ENCODE measurements around the gene SMIM31.

Gene SMIM31

GRCh38 chr4:164731827-164732474 lies 22.0 kb upstream of the SMIM31 start:
- H3K4me3 ChIP-seq (replicated peaks; ENCODE audit: low read depth, low read length) = no peak overlapping the region
- DNase-seq (ENCODE audit: low read depth) = peak; percentile 56
- TF ChIP-seq CTCF (IDR thresholded peaks at IDR 0.05; ENCODE audit: low read length, missing control alignments) = peak; percentile 92

DNA sequence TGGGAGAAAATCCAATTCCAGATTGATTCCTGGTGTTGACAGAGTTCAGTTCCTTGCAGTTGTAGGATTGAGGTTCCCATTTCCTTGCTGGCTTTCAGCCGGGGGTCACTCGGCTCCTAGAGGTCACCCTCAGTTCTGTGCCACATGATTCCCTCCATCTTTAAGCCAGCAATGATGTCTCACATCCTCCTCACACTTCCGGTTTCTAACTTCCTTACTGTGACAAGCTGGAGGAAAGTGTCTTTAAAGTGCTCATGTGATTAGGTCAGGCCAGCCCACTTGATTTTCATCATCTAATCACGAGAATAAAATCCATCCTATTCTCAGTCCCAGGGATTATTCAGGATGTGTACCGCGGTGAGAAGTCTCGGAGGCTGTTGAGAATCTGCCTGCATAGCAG lies 19.4 kb upstream of the SMIM31 start:
- no peak overlapping the region for H3K4me3 ChIP-seq (replicated peaks; ENCODE audit: low read depth, low read length)
- no peak for TF ChIP-seq CTCF (IDR thresholded peaks at IDR 0.05; ENCODE audit: low read length, missing control alignments)
- DNase-seq (ENCODE audit: low read depth) = no peak

- no peak overlapping the region for H3K4me3 ChIP-seq (replicated peaks; ENCODE audit: low read depth, low read length)
- TF ChIP-seq CTCF (IDR thresholded peaks at IDR 0.05; ENCODE audit: low read length, missing control alignments) = peak; percentile 34
- peak; percentile 49 for DNase-seq (ENCODE audit: low read depth)
These were observed 5.6 kb upstream of the SMIM31 start for GRCh38 chr4:164748375-164748774.

DNA sequence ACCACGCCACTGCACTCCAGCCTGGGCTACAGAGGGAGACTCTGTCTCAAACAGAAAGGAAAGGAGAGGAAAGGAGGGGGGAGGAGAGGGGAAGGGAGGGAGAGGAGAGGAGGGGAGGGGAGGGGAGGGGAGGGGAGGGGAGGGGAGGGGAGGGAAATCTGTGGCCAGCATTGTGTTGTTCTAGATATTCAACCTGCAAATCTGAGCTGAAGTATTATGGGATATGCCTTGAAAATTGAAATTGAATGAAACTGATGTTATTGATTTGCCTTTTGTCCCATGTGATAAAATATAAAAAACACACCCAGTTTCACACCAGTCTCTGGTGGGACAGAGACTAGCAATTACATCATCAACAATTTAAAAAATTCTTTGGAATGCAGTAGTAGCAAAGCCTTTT lies 1.5 kb downstream of the SMIM31 start:
- TF ChIP-seq CTCF (IDR thresholded peaks at IDR 0.05; ENCODE audit: low read length, missing control alignments) = no peak
- no peak for DNase-seq (ENCODE audit: low read depth)
- H3K4me3 ChIP-seq (replicated peaks; ENCODE audit: low read depth, low read length) = no peak overlapping the region

DNA sequence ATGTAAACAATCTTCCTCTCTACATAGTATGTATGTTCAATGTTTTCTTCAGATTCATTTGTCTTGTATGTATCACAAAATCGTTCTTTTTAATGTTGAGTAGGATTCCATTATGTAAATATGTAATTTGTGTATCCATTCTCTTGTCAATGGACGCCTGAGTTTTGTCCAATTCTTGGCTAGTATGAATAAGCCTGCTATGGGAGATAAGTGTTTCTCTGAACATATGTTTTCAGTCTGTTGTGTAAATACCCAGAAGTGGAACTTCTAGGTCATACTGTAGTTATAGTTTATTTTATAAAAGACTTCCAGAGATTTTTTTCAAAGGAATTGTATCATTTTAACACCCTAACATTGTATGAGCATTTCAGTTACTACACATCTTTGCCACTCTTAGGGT lies 2.8 kb downstream of the SMIM31 start:
- no peak overlapping the region for H3K4me3 ChIP-seq (replicated peaks; ENCODE audit: low read depth, low read length)
- TF ChIP-seq CTCF (IDR thresholded peaks at IDR 0.05; ENCODE audit: low read length, missing control alignments) = no peak
- DNase-seq (ENCODE audit: low read depth) = no peak

GRCh38 chr4:164761241-164761640 lies 7.3 kb downstream of the SMIM31 start:
- TF ChIP-seq CTCF (IDR thresholded peaks at IDR 0.05; ENCODE audit: low read length, missing control alignments) = no peak
- H3K4me3 ChIP-seq (replicated peaks; ENCODE audit: low read depth, low read length) = no peak overlapping the region
- DNase-seq (ENCODE audit: low read depth) = no peak

DNA sequence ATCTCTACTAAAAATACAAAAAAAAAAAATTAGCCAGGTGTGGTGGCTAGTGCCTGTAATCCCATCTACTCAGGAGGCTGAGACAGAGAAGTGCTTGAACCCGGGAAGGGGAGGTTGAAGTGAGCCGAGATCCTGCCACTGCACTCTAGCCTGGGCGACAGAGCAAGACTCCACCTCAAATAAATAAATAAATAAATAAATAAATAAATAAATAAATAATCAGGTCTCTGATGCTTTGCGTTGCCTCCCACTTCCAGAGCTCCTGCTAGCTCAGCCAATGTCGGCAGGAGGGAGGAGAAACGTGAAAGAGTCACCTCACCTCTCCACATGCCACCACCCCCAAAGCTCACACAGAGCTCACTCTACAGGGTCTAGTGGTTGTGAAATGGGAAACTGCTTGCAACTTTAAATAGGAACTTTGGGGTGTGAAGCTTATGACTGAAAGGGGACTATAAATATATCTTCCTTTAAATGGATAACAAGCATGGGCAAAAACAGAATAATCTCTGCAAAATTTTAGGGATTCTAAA lies 7.9 kb downstream of the SMIM31 start:
- H3K4me3 ChIP-seq (replicated peaks; ENCODE audit: low read depth, low read length) = no peak overlapping the region
- no peak for TF ChIP-seq CTCF (IDR thresholded peaks at IDR 0.05; ENCODE audit: low read length, missing control alignments)
- no peak for DNase-seq (ENCODE audit: low read depth)

Data from fibroblast of pulmonary artery (primary cell).